Measurements from ENCODE around the gene CEP112. TPM values are rescaled to one million over a fixed set of nuclear protein-coding genes. Genes with fewer than 3 reads are reported as not detected.
"Not testable (repeated sequence)": the region's sequence is repeated elsewhere in the genome, so short reads cannot be mapped to it uniquely, and the experiment has no call there.

CEP112 gene
- total and polyA plus RNA-seq, 2 of the 8 experiments (the other 6 are each of a cell fraction or from before 2014, with no cell fraction given) = 0.62 to 3.1 TPM

- H4K5ac ChIP-seq (ENCODE audit: insufficient read length, low read depth, low read length); H2BK5ac ChIP-seq (ENCODE audit: low read depth, low read length); H2BK20ac ChIP-seq (ENCODE audit: low read length); H3K23ac ChIP-seq (ENCODE audit: insufficient read length); H3K4me3 ChIP-seq (ENCODE audit: extremely low read depth in 1 of 4, insufficient read depth in 2 of 4, low read depth in 3 of 4, low read length in 4 of 4); H3K9me3 ChIP-seq (ENCODE audit: insufficient read depth in 2 of 2, low read depth in 1 of 2, low read length in 1 of 2); H3K4me1 ChIP-seq (replicated peaks in 1 of 4; ENCODE audit: control insufficient read depth in 3 of 4, insufficient read depth in 4 of 4, low read length in 3 of 4); H2AK5ac ChIP-seq (ENCODE audit: low read depth, low read length); H2BK12ac ChIP-seq (ENCODE audit: low read depth, low read length); H2AFZ ChIP-seq (ENCODE audit: low read length); H3K9ac ChIP-seq (replicated peaks in 1 of 4; ENCODE audit: extremely low read depth in 1 of 4, low read depth in 3 of 4, low read length in 3 of 4); H3K36me3 ChIP-seq (ENCODE audit: control insufficient read depth in 2 of 4, insufficient read depth in 4 of 4, low read length in 3 of 4); H4K8ac ChIP-seq (ENCODE audit: extremely low read depth, insufficient read depth, low read length); H3K14ac ChIP-seq (ENCODE audit: insufficient read length); CTCF ChIA-PET (ENCODE audit: partially characterized antibody); H3K27me3 ChIP-seq (replicated peaks in 1 of 4; ENCODE audit: control insufficient read depth in 3 of 4, extremely low read depth in 1 of 4, insufficient read depth in 3 of 4, low read length in 3 of 4); DNase-seq (ENCODE audit: low read depth in 1 of 2, low spot score in 2 of 2); H3K18ac ChIP-seq (ENCODE audit: extremely low read depth, low read length); FAIRE-seq; H3K79me2 ChIP-seq (ENCODE audit: control insufficient read depth in 1 of 2, insufficient read depth in 2 of 2, low read length in 2 of 2); H2BK120ac ChIP-seq (replicated peaks; ENCODE audit: low read depth, low read length); POLR2A ChIA-PET (ENCODE audit: partially characterized antibody); H3K4me2 ChIP-seq (ENCODE audit: insufficient read depth in 1 of 2, low read depth in 2 of 2, low read length in 2 of 2); H3K56ac ChIP-seq (replicated peaks; ENCODE audit: insufficient read length, low read depth, low read length); H3K27ac ChIP-seq (ENCODE audit: low read depth, low read length); H4K91ac ChIP-seq (replicated peaks; ENCODE audit: insufficient read length, low read length); H3K23me2 ChIP-seq (ENCODE audit: low read depth, low read length); H2BK15ac ChIP-seq (ENCODE audit: low read length); H3K79me1 ChIP-seq (ENCODE audit: low read depth, low read length); H4K20me1 ChIP-seq (replicated peaks in 1 of 2; ENCODE audit: control insufficient read depth in 1 of 2, insufficient read depth in 2 of 2, low read length in 2 of 2); H3K4ac ChIP-seq (replicated peaks; ENCODE audit: insufficient read length, low read depth, low read length): not testable (repeated sequence)
- 96% methylated on average over 16 of the region's 24 CpGs; no CpG with 5 or more reads in 1 of the 2 experiments for WGBS, 2 experiments (ENCODE audit: extremely low coverage in 1 of 2, insufficient coverage in 1 of 2, insufficient read length in 1 of 2, insufficient replicate concordance in 2 of 2, low coverage in 1 of 2, low lambda C conversion rate in 2 of 2, missing lambda C conversion rate in 1 of 2)
Measured at GRCh38 chr17:65837232-65837631, 354.7 kb downstream of the CEP112 start.

All from H1 (cell line).